ENCODE results near the gene YARS1. TPM values are rescaled to one million over a fixed set of nuclear protein-coding genes. Genes with fewer than 3 reads are reported as not detected.

YARS1 gene
- total RNA-seq, 1 experiment from 2014 or later = 194 TPM

- DNase-seq = no peak
- H2AK5ac ChIP-seq (ENCODE audit: insufficient read length, low read length) = no peak overlapping the region
- no peak overlapping the region for H3K9ac ChIP-seq (ENCODE audit: extremely low read depth, insufficient read length, low read length)
- no peak overlapping the region for H2AFZ ChIP-seq (ENCODE audit: low read length)
- Mint-ChIP-seq H3K36me3 (ENCODE audit: insufficient read depth in 1 of 3, low read depth in 3 of 3) (peaks cover 75 to 88% (median 77%) of the 10 kb centered on the region in 3 experiments), H3K27ac (no peak overlapping the region), H3K4me3 (no peak overlapping the region), H3K9me3 (peaks cover 0 to 2% of the 10 kb centered on the region in 2 experiments; a peak in 3 of 5 replicates), H3K4me1 (peaks cover 33 to 44% of the 10 kb centered on the region in 2 experiments), H3K27me3 (ENCODE audit: low read depth) (no peaks in the 10 kb centered on the region)
- H3K18ac ChIP-seq (ENCODE audit: insufficient read length, low read depth, low read length) = no peak overlapping the region
- H3K56ac ChIP-seq (ENCODE audit: insufficient read length, low read depth, low read length) = no peak overlapping the region
- WGBS (ENCODE audit: extremely low coverage, insufficient read length, low lambda C conversion rate) = no CpG with 5 or more reads among the region's 5 CpGs
- H4K8ac ChIP-seq (replicated peaks; ENCODE audit: insufficient read length, low read depth, low read length) = no peak overlapping the region
- peaks cover 11% of the 10 kb centered on the region for H3K79me1 ChIP-seq (ENCODE audit: insufficient read depth, low read depth, low read length, poor library complexity, severe bottlenecking)
- no peak overlapping the region for H2BK5ac ChIP-seq (ENCODE audit: insufficient read length, low read length)
- no peaks in the 10 kb centered on the region for H4K20me1 ChIP-seq (ENCODE audit: control insufficient read depth, insufficient read depth, insufficient read length)
- no peaks in the 10 kb centered on the region; the same call in 1 of the 2 replicates for H3K4me1 ChIP-seq (ENCODE audit: insufficient read depth, low read length)
- H3K27me3 ChIP-seq (ENCODE audit: insufficient read depth, low read length) = no peaks in the 10 kb centered on the region
- H4K5ac ChIP-seq (ENCODE audit: insufficient read length, low read depth, low read length) = no peak overlapping the region
- H3K23me2 ChIP-seq (ENCODE audit: insufficient read length, low read depth, low read length, poor library complexity, severe bottlenecking) = no peaks in the 10 kb centered on the region
- H2BK120ac ChIP-seq (ENCODE audit: low read depth, low read length, poor library complexity, severe bottlenecking) = no peak overlapping the region
- H3T11ph ChIP-seq (ENCODE audit: low read length) = no peak overlapping the region
- no peak for TF ChIP-seq CTCF (conservative IDR thresholded peaks at IDR 0.05)
- H2BK20ac ChIP-seq (ENCODE audit: low read depth, low read length, poor library complexity, severe bottlenecking) = no peak overlapping the region
- peaks cover 30% of the 10 kb centered on the region; the same call in 1 of the 2 replicates for H3K79me2 ChIP-seq (ENCODE audit: insufficient read depth, low read length)
- H3K9me3 ChIP-seq (ENCODE audit: control insufficient read depth, low read depth, low read length) = no peaks in the 10 kb centered on the region
- H3K23ac ChIP-seq (ENCODE audit: insufficient read length, low read depth, low read length) = no peak overlapping the region
- H3K14ac ChIP-seq (ENCODE audit: insufficient read depth, low read length) = no peak overlapping the region
- H4K91ac ChIP-seq (ENCODE audit: insufficient read length, low read depth, low read length) = no peak overlapping the region
- H3K4me2 ChIP-seq (ENCODE audit: insufficient read depth, insufficient read length, low read length) = no peak overlapping the region
- H3K4ac ChIP-seq (ENCODE audit: low read depth, low read length) = no peak overlapping the region
- H2BK15ac ChIP-seq (ENCODE audit: low read depth, low read length) = no peak overlapping the region
- no peak overlapping the region for H3K27ac ChIP-seq (ENCODE audit: insufficient read length, low read depth, low read length)
- no peak overlapping the region for H2BK12ac ChIP-seq (ENCODE audit: insufficient read length, low read depth, low read length)
These were observed 6.8 kb downstream of the YARS1 start for GRCh38 chr1:32810358-32810757.
